GM18505 (cell line): ENCODE results near the gene ANKRD33B.

Experiments
- ATAC-seq: cut with Tn5 transposase; IDR thresholded peaks from one replicate; pipeline ENCODE4 v1.9.1; 2021; ENCODE audit not compliant: unreplicated experiment
- POLR2A ChIP-seq: IDR thresholded peaks from 4 replicates; pipeline ENCODE4 v1.6.1; 2011; ENCODE audit warnings: borderline replicate concordance; ENCODE audit not compliant: insufficient read depth, insufficient read length; ENCODE audit errors: extremely low read depth

Gene ANKRD33B

DNA sequence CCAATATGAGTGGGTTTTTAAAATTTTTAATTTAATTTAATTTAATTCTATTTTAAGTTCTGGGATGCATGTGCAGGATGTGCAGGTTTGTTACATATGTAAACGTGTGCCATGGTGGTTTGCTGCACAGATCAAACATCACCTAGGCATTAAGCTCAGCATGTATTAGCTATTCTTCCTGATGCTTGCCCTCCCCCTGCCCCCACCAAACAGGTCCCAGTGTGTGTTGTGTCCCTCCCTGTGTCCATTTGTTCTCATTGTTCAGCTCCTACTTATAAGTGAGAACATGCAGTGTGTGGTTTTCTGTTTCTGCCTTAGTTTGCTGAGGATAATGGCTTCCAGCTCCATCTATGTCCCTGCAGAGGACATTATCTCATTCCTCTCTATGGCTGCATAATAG, 35.0 kb upstream of the ANKRD33B start:
- TF ChIP-seq POLR2A = no peak
- no peak for ATAC-seq

DNA sequence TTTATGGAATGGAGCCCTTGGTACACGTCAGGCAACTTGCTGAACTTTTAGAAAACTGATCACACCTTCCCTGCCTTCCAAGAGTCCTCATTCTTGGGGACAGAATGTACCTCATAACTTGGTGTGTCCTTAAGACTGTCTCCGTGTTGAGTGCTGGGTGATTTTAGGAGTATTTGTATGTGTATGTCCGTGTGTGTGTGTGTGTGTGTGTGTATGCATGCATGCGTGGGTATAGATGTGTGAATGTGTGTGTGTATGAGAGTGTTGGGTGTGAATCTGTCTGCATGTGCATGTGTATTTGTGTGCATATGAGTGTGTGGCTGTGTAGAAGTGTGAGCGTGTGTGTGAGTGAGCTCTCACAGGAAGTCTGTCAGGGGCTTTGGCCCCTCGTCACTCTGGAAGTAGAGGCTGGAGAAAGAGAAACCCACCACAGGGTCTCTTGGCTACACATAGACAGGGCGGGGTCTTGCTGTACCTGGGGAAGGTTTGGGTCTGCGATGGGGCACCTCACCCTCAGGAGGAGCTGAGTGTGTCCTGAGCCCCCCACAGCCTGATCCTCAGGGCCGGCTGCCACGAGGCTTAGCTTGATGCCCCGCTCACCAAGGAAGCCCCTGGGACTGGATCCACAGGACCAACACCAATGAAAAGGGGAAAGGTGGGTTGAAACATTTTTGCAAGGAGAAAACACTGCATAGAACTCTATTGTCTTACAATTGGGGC, 33.1 kb upstream of the ANKRD33B start:
- ATAC-seq = no peak
- no peak for TF ChIP-seq POLR2A

GRCh38 chr5:10532421-10532820, 31.4 kb upstream of the ANKRD33B start:
- TF ChIP-seq POLR2A = no peak
- ATAC-seq = no peak

GRCh38 chr5:10533226-10533625, 30.6 kb upstream of the ANKRD33B start:
- no peak for ATAC-seq
- no peak for TF ChIP-seq POLR2A

- no peak for TF ChIP-seq POLR2A
- no peak for ATAC-seq
Observed at GRCh38 chr5:10534561-10535530, 29.0 kb upstream of the ANKRD33B start.

DNA sequence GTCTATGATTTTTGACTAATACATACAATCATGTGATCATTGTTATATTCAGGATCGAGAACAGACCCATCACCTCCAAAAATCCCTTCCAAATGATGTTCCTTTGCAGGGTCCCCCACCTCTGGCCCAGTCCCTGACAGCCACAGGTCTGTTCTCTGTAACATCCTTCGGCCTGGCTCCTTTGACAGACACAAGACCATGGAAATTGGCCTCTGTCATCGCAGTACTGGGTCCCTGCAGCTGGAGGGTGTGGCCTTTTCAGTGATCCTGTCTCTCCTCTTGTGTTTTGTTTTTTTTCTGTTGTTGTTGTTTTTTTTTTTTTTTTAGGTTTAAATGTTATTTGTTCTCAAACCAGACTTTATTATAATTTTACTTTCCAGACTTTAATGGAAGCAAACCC, 27.4 kb upstream of the ANKRD33B start:
- no peak for ATAC-seq

DNA sequence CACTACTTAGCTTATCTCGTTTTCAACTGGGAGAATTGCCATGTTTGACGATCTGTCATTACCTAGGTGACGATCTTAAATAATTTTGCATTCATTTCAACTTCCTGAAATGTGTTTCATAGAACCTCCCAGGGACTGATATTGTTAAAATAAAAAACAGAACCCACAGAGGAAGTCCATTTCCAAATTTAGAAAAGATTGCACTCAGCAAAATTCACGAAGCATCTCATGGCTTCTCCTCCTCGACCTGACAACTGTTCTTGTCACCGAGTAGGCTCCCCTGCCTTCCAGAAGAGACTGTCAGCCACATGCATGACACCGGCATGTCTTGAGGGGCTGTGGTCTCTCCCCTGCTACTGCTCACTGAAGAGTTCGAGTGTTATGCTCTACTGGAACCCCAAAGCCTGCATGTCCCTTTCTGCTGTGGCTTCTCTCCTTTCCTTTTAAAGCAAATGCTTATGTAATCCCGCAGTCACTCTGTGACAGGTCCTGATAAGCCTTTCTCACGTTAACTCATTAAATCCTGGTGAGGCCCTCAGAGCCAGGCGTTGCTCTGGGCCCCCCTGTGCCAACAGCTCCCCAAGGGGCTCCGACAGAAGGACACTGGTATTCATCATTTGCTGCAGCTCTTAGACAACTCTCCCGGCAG, 26.8 kb upstream of the ANKRD33B start:
- no peak for TF ChIP-seq POLR2A
- peak; percentile 47 for ATAC-seq

More for the DNA sequence above, 27.4 kb upstream of the ANKRD33B start:
- TF ChIP-seq POLR2A = no peak

- peak; percentile 21 for ATAC-seq
- no peak for TF ChIP-seq POLR2A
Observed at GRCh38 chr5:10537624-10538023, 26.2 kb upstream of the ANKRD33B start.

DNA sequence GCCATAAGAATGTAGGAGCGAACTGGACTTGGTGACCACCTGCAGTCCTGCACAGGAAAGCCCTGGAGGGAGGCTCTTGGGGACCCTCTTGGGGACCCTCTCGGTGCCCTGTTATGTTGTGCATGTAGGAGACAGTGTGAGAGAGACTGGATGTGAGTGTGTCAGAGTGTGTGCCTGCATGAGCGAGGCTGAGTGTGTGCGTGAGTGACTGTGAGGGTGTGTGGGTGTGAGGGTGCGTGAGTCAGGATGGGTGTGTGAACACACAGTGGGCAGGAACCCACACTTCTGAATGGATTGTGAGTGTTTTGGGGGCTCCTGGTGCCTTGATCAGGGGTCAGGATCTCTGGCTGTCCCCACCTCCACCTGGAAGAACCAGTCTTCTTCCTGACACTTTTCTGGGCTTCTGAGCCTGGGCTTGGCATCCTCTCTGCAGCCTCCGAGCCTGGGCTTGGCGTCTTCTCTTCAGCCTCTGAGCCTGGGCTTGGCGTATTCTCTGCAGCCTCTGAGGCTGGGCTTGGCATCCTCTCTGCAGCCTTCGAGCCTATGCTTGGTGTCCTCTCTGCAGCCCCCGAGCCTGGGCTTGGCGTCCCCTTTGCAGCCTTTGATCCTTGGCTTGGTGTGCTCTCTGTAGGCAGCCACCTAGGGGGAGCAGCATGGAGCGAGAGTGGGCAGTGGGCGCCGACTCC, 25.6 kb upstream of the ANKRD33B start:
- ATAC-seq = no peak
- TF ChIP-seq POLR2A = no peak

DNA sequence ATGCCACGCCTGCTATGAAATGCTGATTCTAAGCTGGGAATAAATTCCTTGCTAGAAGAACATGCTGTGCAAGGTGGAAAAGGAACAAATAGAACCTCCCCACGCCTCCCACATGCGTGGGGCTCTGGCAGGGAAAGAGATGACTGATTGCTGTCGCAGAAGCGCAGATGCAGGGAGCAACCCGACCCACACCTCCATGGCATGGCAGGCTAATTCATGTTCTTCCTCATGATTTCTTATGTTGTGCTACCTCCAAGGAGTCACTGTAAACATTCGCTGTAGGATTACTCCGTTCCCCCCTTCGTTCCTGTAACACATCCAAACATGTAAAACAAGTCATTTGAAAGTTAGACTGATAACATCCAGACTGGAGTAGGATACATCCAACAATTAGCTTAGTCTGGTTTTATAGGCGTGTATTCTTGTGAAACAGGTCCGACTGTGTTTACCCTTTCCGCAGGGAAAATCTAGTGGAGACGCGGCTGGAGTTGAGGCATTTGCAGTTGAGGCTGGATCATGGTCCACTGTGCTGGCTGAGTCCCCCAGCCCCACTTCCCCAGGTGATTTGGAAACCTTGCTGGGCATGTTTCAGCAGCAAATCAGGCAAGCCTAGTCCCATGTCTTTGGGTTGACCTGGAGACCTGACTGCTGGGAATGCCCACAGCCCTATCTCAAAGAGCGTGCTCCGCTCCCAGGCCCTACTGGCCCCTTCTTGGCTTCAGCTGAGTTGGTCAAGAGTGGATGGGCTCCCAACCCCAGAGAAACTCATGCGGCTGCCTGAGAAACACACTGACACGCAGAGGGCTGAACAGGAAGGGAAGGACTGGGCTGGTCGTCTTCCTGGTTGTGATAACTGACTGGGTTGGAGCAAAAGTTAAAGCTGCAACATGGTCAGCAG, 24.8 kb upstream of the ANKRD33B start:
- TF ChIP-seq POLR2A = no peak
- ATAC-seq = no peak

GRCh38 chr5:10539687-10539998, 24.2 kb upstream of the ANKRD33B start:
- no peak for TF ChIP-seq POLR2A
- ATAC-seq = no peak

DNA sequence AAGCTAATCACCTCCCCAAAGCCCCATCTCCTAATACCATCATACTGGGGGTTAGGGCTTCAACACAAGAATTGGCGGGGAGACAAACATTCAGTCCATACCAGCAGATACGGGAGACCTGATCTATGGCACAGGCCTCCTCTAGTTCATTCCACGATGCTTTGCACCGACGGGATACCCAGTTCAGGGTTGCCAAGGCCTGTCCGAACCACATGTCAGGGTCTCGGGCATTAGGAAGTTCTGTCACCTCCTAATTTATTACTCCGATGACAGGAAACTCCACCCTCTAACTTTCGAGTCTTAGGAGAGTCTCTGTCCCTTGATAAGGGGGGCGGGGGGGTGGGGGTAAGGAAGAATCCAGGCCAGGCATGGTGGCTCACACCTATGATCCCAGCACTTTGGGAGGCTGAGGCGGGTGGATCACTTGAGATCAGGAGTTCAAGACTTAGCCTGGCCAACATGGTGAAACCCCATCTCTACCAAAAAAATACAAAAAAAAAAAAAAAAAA, 23.8 kb upstream of the ANKRD33B start:
- ATAC-seq = no peak
- TF ChIP-seq POLR2A = no peak

- ATAC-seq = no peak
- TF ChIP-seq POLR2A = no peak
Observed at GRCh38 chr5:10540951-10541646, 22.8 kb upstream of the ANKRD33B start.
